ENCODE results near the gene NFS1.
"Not testable (repeated sequence)": the region's sequence is repeated elsewhere in the genome, so short reads cannot be mapped to it uniquely, and the experiment has no call there.

NFS1 gene

DNA sequence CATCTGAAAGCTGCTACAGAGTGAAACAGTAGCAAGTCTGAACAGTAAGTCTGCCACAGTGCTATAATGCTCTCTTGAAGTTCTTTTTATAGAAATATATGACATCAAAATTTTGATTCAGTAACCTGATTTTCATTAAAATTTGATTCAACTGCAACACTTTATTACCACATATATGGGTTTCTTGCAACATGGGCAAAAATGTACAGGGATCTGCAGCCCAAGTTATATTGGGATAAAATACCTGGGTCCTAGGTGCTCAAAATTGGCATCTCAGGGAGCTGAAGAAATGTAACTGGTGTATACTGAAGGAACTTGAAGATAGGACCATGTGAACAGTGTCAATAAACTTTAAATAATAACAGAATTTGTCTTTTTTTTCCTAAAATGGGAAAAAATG, 10.9 kb upstream of the NFS1 start:
- no peak for DNase-seq (ENCODE audit: low read depth in 1 of 2, low spot score in 1 of 2)

DNA sequence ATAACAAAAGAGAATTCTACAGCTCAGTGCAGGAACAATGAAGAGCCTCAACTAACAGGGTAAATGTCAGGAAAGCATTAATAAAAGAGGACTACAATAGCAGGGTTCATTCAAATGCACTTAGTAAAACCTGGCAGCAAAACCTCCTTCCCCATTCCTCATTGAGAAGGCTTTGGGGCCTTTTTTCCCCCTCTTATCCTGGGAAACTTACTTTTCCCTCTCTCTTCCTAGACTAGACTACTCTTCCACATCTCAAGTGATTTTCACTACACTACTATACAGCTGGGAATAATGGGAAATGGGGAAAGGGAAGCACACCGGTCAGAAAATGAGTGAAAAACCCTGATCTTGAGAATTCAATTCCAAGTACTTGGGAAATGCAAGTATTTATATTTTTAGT, 10.1 kb upstream of the NFS1 start:
- DNase-seq (ENCODE audit: low read depth in 1 of 2, low spot score in 1 of 2) = no peak

DNA sequence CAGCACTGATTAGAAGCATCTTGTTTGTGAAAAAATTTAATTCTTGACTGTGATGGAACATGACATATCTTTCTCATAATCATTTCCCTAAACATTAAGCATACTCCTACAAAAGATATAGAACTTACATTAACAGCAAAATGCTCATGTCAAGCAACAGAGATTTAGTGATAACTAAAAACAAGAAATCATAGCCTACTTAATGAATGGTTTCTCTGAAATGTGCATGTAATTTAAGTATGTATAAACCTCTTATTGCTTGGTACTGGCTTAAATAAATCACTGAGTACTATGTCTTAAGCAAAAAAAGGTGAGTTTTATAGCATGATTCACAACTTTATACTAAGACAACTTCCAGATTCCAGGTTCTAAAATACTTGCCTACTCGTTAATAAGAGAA, 9.3 kb upstream of the NFS1 start:
- DNase-seq (ENCODE audit: low read depth in 1 of 2, low spot score in 1 of 2) = no peak

DNA sequence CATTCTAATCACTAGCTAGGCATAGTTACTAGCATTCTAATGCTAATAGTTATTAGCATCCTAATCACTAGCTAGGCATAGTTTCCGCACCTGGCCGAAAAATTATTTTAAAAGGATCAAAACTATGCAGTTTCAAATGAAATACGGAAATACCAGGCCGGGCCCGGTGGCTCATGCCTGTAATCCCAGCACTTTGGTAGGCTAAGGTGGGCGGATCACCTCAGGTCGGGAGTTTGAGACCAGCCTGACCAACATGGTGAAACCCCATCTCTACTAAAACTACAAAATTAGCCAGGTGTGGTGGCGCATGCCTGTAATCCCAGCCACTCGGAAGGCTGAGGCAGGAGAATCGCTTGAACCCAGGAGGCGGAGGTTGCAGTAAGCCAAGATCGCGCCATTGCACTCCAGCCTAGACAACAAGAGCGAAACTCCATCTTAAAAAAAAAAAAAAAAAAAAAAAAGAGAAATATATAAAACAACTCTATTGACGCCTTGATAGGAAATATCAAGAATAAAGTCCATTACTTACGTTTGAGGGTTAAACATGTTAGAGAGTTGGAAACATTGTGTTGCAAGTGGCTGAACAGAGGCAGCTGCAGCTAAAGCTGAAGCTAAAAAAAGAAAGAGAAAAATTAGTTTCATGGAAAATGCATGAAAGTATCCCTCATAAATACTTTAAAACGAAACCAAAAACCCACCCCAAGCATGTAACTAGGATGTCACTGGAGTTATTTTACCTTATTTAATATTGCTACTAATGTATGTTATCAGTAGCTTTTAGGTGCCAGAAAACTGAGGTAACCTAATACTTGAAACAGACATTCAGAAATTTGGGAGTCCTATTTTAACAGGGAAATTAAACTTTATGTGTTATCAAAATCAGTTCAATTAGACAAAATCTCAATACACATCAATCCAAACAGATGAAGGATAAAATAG, 7.7 kb upstream of the NFS1 start:
- not testable (repeated sequence) for DNase-seq (ENCODE audit: low read depth in 1 of 2, low spot score in 1 of 2)

DNA sequence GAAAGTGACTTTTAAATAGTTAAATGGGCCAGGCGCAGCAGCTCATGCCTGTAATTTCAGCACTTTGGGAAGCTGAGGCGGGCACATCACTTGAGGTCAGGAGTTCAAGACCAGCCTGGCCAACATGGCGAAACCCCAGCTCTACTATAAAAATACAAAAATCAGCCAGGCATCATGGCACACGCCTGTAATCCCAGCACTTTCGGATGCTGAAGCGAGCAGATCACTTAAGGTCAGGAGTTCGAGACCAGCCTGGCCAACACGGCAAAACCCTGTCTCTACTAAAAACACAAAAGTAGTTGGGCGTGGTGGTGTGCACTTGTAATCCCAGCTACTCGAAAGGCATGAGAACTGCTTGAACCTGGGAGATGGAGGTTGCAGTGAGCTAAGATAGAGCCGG, 6.7 kb upstream of the NFS1 start:
- not testable (repeated sequence) for DNase-seq (ENCODE audit: low read depth in 1 of 2, low spot score in 1 of 2)

DNA sequence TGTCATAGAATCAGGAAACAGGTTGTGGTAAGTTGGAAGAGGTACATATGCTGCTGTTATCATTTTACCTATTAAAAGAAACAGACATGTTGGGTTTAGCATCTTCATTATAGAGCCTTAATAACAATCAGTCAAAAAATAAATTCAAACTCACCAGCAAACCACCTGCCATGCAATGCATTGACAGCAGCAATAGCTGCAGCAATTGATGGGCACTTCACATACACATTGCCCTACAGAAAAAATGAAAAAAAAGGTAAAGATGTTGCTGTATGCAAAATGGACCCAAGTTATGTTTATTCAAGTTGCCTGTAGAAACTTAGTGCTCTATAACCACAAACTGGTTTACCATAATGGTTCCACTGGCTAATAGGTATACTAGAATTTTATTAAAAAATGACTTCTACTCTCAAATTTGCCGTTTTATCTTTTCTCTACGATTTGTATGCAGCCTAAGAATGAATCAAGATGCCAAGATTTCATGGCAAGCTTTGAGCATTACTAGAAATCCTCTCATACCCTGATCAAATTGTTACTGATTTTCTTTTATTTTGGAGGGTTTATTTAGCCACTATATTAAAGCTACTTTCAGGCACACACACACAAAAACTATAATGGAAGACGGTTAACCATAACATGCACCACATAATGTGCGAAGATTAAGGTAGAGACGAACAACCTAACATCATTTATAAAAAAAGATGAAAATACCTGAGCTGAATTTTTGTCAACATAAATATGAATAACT, 5.5 kb upstream of the NFS1 start:
- DNase-seq (ENCODE audit: low read depth in 1 of 2, low spot score in 1 of 2) = no peak

DNA sequence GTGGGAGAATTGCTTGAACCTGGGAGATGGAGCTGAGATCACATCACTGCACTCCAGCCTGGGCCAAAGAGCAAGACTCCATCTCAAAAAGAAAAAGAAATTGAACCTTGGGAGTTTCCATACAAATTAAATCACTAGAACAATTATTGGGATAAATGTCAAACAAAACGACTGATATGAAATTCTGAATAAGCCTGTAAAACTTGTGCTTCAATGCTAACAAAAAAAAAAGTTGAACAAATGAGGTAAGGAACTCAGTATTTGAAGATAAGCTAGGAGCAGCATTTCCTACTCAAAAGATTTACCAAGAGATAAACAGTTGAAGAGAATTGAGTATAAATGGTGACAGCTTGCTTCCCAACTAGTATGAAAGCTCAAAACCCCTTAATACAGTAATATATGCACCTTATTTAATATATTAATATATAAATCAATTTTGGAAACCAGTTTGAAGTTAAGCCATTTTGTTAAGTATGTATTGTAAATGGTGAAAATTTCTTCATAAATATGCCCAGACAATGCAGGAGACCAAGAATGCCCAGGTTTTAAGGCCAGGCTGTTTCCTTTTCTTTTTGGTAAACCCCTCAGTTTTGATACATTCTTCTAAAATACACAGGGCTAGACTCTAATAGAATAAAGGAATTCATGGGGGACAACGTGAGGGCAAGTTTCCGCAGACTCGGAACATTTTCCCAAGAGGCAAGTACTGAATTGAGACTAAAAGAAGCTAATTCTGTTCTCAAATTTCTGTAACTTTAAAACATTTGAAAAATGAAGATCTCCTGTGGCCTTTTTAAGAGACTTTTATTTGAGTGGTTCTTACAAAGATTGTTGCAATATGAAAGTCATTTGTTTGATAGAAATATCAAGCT, 3.9 kb upstream of the NFS1 start:
- DNase-seq (ENCODE audit: low read depth in 1 of 2, low spot score in 1 of 2) = no peak

DNA sequence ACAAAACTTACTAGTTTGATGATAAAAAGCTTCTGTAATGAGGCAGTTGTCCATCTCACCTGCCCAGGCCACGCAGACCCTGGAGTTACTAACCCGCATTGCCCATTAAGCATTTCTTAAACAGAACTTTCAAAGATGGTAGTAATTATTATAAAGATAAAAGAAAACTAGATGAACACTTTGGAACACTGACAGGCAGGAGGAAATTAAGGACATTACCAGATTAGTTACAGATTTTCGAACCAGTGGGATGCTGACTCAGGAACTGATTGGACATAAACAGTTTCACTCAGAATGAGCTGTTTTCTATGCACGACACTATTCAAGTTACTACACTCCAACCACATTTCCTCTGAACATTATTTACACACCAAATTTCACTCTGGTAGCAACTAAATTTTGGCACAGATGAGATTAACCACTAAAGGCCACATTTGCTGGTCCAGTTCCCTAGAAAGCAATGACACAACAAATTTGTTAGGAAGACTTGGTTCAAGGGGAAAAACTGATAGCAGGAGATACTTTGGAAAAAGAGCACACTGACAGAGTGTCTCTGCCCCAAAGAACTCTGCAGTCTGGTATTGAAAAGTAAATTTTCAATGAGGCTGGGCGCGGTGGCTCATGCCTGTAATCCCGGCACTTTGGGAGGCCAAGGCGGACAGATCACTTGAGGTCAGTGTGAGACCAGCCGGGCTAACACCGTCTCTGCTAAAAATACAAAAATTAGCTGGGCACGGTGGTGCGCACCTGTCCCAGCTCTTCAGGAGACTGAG, 3.1 kb upstream of the NFS1 start:
- DNase-seq (ENCODE audit: low read depth in 1 of 2, low spot score in 1 of 2) = no peak

DNA sequence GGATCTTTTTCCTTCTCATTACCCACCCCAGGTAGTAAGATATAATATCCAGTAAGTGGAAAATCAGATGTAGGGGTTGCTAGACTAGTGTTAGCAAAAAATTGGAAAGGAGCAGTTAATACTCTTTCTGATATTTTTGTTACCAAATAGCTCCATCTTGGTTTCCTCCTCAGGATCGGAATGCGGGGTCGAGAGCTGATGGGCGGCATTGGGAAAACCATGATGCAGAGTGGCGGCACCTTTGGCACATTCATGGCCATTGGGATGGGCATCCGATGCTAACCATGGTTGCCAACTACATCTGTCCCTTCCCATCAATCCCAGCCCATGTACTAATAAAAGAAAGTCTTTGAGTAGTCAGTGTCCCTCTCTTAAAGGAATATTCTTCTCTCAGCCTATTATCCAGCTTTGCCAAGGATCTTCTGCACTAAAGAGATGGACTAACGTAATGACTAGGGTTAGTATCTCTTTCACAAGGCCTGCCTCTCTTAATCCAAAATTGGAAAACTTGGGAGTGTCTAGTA, 1.5 kb upstream of the NFS1 start:
- no peak for DNase-seq (ENCODE audit: low read depth in 1 of 2, low spot score in 1 of 2)

DNA sequence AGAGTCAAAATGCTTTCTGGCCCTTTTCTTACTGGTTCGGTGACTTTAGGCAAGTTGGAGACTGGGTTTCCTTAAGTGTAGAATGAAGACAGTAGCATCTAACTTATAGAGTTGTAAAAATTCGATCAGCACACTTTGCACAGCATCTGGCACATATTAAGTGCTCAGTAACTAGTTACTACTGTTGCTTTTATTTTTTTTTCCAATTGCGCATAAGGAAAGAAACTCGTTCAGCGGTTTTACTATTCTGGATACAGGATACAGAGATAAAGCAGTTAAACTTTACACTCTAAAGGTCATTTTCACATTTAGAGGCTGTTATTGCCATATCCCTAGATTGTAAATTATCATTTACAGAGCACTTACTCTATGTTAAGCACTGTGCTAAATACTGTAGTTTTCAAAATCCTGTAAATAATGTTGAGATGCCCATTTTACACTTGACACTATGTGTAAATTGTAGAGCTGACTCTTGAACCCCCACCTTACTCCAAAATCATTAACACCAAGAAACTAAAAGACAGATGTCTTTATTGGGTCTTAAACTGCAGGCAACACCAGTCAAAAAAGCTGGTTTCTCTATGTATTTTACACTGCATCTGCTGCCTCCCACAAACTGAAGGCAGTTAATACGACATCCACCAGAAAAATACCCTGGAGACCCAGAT, 939 bp upstream of the NFS1 start:
- DNase-seq (ENCODE audit: low read depth in 1 of 2, low spot score in 1 of 2) = no peak

DNA sequence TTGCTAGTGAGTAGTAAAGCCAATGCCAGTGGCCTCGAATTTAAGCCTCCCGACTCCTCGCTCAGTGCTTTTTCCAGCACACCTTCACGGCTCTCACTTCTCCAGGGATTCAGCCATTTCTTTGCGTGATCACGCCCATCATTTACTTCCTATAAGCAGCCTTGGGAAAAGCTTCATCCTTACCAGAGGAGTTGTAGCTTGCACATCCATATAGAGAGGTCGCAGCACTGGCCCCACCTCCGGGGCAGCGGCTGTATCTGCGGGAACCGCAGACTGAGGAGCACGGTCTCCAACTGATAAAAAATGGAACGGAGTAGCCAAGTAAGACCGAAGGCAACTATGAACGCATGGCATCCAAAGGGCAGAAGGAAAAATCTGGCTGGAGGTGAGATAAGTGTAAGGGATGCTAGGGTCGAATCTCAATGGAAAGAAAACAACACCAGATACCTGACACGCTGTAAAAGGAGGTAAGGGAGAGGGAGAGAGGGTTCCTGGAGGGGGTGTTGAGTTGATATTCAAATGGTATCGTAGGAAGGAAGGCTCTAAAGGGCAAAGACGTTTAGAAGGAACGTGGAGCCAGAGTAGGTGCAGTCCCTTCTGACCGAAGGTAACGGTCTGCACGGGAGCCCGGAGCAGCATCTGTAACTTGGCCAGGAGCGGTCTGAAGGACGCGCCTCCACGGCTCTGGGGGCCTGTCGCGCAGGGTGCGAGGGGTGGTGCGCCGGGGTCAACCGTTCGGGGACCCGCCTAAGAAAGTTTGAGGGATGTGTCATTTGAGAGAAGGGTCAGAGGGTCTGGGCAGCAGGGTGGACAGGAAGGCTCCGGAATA, 640 bp downstream of the NFS1 start:
- no peak for DNase-seq (ENCODE audit: low read depth in 1 of 2, low spot score in 1 of 2)

DNA sequence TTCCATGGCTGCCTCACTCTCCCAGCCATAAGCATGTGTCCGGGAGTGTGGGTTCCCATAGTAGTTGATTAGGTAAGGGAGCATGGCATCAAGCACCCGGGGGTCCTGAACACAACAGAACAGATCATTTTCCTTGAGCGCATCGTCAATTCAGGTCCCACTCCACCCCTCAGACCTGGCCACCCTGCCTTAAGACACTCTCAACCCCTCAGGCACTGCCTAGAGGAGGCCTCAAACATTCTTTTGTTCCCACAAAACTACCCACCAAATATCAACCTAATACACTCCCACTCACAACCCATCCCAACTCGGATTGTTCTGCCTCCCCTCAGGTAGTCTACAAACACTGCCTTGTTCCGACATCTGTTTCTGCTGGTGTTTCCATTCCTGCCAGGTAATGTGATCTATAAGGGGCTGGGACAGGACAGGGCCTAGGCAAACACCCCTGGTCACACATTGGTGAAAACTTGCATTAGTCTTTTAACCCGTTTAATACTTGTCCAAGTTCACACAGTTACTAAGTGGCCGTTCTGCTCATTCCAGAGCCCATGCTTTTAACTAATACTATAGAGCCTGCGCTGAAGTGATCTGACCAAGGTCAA, 1.4 kb downstream of the NFS1 start:
- no peak for DNase-seq (ENCODE audit: low read depth in 1 of 2, low spot score in 1 of 2)

DNA sequence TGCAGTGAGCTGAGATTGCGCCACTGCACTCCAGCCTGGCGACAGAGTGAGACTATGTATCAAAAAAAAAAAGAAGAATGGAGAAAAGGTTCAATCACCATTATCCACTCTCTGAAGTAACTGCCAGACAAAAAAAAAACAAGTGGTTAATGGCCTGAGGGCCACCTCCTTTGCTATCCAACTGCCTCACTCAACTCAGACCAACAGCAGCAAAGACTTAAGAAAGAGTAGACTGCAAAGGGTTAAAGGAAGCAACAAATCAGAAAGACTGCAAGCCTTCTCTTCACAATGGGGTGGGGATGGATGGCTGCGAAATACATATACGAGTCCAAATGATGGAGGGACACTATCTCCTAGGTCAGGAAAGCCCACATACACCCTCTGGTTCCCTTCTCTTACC, 3.2 kb downstream of the NFS1 start:
- DNase-seq (ENCODE audit: low read depth in 1 of 2, low spot score in 1 of 2) = no peak

DNA sequence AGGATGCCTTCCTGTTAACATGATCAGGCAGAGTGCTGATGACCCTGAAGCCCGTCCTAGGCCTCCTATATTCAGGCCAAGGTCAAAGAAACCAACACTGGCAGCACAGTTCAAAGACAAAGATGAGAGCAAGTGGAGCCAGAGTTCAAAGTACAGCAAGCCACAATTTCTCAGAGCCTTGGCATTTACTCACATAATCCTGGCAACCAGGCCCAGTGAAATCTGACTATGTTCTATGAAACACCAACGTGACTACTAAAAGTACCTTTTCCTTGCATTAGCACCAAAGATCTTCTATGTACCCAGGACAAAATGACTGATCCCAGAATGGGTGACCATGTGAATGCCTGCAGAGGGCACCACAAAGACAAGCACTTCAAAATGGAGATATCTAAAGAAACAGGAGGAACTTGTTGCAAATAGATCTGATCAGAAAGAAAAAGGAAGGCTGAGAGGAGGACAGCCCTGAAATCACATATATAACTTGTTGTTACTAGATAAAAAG, 3.9 kb downstream of the NFS1 start:
- no peak for DNase-seq (ENCODE audit: low read depth in 1 of 2, low spot score in 1 of 2)

DNA sequence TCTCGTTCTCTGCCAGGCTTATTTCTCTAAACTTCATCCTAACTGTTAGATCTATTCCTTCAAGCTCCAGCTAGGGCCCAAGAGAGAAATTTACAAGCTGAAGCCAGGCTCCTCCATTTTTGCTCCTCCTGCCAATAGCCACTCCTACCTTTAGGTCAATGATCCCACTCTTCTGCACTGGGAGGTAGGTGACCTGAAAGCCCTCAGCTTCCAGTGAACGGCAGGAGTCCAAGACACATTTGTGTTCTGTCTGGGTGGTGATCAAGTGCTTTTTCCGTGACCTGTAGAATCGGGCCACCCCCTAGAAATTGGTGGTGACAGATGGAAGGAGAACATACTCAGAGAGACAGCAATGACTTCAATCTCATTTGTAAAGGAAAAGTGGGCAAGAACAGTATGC, 8.9 kb downstream of the NFS1 start:
- DNase-seq (ENCODE audit: low read depth in 1 of 2, low spot score in 1 of 2) = no peak

DNA sequence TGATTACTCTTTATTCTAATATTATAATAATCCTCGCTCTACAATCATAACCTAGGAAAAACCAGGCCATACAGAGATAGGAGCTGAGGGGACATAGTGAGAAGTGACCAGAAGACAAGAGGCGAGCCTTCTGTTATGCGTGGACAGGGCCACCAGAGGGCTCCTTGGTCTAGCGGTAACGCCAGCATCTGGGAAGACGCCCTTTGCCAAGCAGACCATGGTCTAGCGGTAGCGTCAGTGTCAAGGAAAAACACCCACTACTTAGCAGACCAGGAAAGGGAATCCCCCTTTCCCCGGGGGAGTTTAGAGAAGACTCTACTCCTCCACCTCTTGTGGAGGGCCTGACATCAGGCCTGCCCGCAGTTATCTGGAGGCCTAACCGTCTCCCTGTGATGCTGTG, 12.3 kb downstream of the NFS1 start:
- DNase-seq (ENCODE audit: low read depth in 1 of 2, low spot score in 1 of 2) = not testable (repeated sequence)

DNA sequence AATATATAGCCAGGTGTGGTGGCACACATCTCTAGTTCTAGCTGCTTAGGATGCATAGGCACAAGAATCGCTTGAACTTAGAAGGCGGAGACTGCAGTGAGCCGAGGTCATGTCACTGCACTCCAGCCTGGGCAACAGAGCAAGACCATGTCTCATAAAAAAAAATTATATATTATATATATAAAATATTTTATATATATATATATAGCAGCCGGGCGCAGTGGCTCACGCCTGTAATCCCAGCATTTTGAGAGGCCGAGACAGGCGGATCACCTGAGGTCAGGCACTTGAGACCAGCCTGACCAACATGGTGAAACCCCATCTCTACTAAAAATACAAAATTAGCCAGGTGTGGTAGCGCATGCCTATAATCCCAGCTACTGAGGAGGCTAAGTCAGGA, 13.8 kb downstream of the NFS1 start:
- not testable (repeated sequence) for DNase-seq (ENCODE audit: low read depth in 1 of 2, low spot score in 1 of 2)

DNA sequence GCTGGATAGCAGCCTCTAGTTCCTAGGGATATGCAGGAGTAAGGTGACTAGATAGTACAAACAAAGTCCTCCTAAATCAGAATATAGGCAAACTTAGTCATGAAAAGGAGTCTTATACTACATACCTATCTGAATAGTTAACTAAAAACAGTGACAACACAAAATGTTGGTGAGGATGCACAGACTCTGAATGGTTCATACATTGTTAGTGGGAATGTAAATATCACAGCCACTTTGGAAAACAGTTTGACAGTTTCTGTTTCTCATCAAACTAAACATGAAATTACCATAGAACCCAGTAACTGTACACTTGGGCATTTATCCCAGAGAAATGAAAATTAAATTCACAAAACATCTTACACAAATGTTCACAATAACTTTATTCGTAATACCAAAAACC, 17.2 kb downstream of the NFS1 start:
- no peak for DNase-seq (ENCODE audit: low read depth in 1 of 2, low spot score in 1 of 2)
